GM19328 (cell line): ENCODE data around the gene IMPACT.

ENCODE experiments used
- ATAC-seq: cut with Tn5 transposase; IDR thresholded peaks from one replicate; pipeline ENCODE4 v1.9.1; 2021; ENCODE audit warnings: mild to moderate bottlenecking, moderate library complexity; ENCODE audit not compliant: unreplicated experiment

The IMPACT gene, protein sequence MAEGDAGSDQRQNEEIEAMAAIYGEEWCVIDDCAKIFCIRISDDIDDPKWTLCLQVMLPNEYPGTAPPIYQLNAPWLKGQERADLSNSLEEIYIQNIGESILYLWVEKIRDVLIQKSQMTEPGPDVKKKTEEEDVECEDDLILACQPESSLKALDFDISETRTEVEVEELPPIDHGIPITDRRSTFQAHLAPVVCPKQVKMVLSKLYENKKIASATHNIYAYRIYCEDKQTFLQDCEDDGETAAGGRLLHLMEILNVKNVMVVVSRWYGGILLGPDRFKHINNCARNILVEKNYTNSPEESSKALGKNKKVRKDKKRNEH

GRCh38 chr18:24426398-24427294 lies at the start of gene IMPACT:
Gene IMPACT (plus strand): TSS chr18:24426670. CDS start chr18:24426757, 87 bp downstream.
- peak; percentile 82 for ATAC-seq

DNA sequence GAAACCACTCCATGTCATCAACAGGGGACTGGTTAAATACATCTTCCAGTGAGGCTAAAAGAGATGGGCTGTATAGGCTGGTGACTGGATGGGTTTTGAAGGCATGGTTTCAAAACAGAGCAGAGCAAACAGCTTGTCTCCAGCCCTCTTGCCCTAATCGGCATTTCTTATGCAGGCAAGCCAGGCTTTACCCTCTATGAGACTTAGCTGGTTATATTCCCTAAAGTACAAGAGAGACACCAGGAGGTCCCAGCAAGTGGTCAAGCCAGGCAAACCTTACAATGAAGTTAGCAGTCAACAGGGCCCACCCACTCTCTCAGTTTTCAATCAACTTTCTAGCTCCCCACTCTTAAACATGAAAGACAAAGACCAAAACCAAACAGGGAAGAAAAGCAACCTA lies 47.9 kb upstream of the IMPACT start:
- ATAC-seq: no peak

DNA sequence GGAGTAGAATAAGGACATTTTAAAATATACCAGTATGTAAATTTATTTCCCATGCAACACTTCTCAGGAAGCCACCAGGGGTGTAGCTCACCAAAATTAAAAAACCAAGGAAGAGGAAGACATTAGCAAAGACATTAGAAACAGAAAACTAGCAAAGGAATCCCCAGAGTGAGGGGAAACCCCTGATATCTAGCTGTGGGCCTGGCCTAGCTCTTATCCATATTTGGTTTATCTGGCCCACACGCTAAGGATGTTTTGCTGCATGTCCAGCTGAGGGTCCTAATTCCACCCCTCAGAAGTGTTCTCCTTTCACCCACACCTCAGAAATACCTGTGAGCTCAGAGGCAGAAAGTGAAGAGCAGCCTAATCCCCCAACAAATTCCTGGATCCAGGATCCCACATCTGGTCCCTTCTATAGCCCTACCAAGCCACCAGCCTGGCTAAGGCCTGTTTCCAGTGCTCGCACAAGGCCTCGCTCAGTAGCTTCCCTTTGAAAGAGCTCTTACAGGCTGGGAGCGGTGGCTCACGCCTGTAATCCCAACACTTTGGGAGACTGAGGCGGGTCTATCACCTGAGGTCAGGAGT lies 46.2 kb upstream of the IMPACT start:
- no peak for ATAC-seq

GRCh38 chr18:24381126-24381525 lies 45.3 kb upstream of the IMPACT start:
- no peak for ATAC-seq

- ATAC-seq: no peak
Observed at GRCh38 chr18:24386681-24387080, 39.8 kb upstream of the IMPACT start.

DNA sequence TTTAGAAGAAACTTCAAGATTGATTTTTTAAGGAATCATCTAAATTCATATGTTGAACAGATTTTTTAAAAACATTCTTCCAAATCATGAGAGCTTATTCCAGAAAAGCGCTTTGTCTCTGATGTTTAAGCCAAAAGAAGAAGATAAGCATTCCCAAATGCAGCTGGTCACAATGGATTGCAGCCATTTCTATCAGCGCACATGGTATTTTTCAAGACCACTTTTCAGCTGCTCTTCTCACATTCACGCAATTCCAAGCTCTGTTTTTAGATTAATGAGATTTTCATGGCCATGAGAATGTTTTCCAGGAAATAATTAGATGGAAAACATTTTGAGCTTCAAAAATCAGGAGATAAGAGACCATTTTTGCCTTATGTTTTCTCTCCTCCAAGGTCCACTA lies 37.5 kb upstream of the IMPACT start:
- ATAC-seq: no peak

DNA sequence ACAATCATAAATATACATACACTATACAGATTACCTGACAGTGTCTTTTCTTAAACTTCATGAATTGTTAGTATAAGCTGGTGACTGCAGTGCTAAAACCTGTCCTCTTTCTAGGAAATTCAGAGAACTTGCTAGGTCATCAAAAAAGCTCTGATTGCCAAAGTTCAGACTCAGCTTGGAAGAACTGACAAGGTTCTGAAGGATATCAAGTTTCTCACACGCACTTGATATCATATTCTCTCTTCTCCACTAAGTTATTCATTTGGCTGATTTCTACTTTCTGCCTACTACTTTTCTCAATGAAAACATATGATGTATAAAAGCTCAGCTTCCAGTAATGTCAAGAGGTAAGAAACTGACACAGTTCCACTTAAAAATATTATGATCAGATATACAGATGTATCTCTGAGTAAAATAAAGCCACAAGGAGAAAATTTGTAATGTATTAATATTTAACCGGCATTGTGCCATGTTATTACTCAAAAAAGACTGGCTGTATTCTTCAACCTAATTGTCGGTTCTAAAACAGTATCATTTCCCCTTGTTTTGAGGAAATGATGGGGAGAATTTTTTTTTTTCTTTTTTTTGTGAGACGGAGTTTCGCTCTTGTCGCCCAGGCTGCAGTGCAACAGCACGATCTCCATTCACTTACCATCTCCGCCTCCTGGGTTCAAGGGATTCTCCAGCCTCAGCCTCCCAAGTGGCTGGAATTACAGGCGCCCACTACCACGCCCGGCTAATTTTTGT lies 31.2 kb upstream of the IMPACT start:
- no peak for ATAC-seq

DNA sequence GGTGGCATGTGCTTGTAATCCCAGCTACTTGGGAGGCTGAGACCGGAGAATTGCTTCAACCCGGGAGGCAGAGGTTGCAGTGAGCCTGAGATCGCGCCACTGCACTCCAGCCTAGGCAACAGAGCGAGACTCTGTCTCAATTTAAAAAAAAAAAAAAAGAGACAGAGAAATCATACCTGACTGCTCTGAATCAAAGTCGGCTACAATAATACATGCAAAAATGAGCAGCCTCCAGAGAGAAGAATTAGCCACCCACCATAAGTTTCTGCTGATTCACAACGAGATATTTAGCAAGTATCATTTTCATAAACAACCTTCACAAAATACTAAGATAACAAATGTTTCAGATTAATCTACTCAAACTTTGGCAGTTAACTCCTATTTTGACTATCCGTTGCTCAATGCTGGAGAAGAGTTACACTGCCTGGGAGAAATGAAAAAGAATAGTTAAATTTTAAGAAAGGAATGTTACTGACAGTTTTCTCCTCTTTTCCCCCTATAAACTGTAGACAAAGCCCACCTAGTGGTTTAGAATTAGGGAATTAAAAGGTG lies 30.3 kb upstream of the IMPACT start:
- no peak for ATAC-seq

DNA sequence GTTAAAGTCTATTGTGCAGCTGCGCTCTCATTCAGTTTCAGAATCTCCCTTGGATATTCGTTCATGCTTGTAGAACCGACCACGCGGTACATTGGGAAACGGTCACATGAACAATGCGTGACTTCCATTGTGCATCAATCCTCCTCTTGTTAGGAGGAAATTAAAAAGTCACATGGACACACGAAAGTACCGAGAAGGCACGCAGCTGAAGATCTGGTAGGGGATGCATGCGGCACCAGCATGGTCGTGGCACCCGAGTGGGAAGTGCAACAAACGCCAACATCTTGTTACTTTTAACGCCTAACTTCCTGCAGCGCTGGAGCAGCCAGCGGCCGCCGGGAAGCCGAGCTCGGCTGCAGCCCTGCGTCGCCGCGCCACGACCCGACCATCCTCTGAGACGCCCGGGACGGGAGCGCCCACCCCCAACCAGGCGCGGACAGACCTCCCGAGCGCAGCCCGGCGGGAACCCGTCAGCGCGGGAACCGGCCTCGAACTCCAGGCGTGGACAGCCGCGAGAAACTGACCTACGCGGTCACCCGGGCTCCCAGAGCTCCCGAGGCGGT lies 29.3 kb upstream of the IMPACT start:
- no peak for ATAC-seq

GRCh38 chr18:24397694-24398368 lies 28.6 kb upstream of the IMPACT start, which contains the start of gene OSBPL1A:
Gene OSBPL1A (minus strand): TSS chr18:24397824. CDS start chr18:24377533, 20,291 bp downstream.
- ATAC-seq: no peak

DNA sequence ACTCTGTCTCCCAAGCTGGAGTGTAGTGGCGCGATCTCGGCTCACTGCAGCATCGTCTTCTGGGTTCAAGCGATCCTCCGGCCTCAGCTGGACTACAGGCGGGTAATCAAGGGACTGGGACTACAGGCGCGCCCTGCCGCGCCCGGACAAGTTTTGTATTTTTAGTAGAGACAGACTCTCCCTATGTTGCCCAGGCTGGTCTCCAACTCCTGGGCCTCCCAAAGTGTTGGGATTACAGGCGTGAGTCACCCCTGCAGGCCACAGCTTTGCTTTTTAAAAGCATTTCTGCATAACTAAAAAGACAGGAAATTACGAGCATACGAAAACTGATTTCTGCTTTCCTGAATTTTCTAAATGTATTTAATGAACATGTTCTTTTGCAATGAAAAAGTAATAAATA lies 27.9 kb upstream of the IMPACT start:
- no peak for ATAC-seq

- no peak for ATAC-seq
Observed at GRCh38 chr18:24400587-24400986, 25.9 kb upstream of the IMPACT start.

GRCh38 chr18:24402209-24402785 lies 24.2 kb upstream of the IMPACT start:
- no peak for ATAC-seq

GRCh38 chr18:24403076-24403475 lies 23.4 kb upstream of the IMPACT start:
- ATAC-seq: no peak

GRCh38 chr18:24404591-24404990 lies 21.9 kb upstream of the IMPACT start:
- no peak for ATAC-seq

DNA sequence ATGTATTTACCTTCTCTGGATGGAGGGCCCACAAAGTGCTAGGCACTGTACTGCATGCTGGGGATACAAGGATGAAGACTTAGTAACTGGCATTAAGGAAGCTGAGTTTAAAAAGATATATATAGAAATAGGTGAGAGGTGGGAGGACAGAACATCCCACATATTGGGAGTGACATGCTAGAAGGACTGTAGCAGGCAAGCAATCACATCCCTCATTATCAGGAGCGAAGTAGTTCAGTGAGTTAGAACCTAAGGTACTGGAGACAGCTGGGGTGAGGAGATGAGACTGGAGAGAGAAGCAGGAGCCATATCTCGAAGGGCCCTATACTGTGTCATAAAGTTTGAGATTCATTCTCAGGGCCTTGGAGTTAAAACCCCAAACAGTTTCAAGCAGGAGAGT lies 18.0 kb upstream of the IMPACT start:
- ATAC-seq: no peak

GRCh38 chr18:24413148-24413547 lies 13.3 kb upstream of the IMPACT start:
- ATAC-seq: no peak

DNA sequence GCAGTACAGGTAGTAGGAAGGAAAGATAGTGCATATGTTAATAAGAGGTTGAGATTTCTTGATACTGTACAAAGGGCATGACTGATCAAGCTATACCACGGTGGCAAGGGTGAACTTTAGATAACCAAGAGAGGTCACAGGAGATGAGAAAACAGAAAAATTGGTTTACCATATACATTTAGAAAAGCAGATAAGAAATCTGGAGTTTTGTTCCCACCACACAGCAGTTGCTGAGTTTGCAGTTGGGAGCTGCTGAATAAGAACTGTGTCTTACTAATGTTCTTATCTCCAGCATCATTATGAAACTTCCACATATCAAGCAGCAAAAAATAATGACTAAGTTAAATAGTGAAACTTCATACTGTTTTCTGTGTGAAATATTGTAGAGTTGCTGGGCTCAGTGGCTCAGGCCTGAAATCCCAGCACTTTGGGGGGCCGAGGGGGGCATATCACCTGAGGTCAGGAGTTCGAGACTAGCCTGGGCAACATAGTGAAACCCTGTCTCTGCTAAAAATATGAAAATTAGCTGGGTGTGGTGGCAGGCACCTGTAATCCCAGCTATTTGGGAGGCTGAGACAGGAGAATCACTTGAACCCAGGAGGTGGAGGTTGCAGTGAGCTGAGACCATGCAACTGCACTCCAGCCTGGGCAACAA lies 12.0 kb upstream of the IMPACT start:
- ATAC-seq: no peak

GRCh38 chr18:24417480-24417879 lies 9.0 kb upstream of the IMPACT start:
- ATAC-seq: no peak
